ENCODE measurements around the gene KYAT1. TPM values are rescaled to one million over a fixed set of nuclear protein-coding genes. Genes with fewer than 3 reads are reported as not detected.

The KYAT1 gene
- total RNA-seq, 2 donors from 2014 or later: 13.6 to 25.3 TPM

DNA sequence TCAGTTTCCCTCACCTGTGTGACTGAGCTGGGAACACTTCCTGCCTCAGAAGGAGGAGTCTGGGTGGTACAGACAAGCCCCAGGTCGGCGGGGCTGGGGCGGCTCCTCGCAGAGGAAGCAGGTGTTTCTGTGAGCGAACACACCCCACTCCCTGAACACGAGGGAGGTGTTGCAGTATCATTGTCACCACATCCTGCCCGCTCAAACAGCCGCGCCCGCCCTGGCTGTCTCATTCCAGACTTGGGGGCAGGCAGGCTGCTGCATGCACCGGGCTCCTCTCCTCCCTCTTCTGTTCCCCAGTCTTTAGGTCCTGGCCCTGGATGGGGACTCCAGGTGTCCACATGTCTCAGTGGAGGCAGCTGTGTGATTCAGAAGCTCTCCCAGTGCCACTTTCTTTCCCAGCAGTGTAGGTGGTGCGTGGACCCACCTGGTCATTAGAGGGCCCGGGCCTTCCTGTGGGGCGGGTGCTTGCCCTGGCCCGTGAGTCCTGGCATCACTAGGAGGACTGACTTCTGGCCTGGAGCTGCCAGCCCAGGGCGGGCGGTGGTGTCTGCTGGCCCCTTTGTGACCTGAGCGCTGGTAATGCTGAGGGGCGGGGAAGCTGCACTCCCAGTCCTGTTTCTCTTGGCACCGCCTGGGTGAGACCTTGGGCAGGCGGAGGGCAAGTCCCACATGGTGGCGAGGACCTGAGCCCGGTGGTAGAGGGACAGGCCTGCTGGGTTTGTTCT, 20.8 kb upstream of the KYAT1 start:
- Histone ChIP-seq H3K36me3 (ENCODE audit: control insufficient read depth, insufficient read depth, low read length) (peaks cover 36% of the 10 kb centered on the region), H3K4me1 (ENCODE audit: control insufficient read depth, insufficient read depth, low read length) (no peaks in the 10 kb centered on the region), H3K9me3 (ENCODE audit: control insufficient read depth, low read length) (no peaks in the 10 kb centered on the region), H3K27me3 (ENCODE audit: control insufficient read depth, insufficient read depth, low read length, poor library complexity, severe bottlenecking) (no peaks in the 10 kb centered on the region), H3K9ac (ENCODE audit: extremely low read depth, low read length, poor library complexity, severe bottlenecking) (no peak overlapping the region), H3K27ac (ENCODE audit: low read depth, low read length) (no peak overlapping the region), H3K4me3 (ENCODE audit: low read length) (no peak overlapping the region)
- Mint-ChIP-seq H3K9me3 (no peaks in the 10 kb centered on the region), H3K27ac (peak overlapping the region; percentile 39), H3K4me1 (no peaks in the 10 kb centered on the region), H3K36me3 (ENCODE audit: low read depth) (peaks cover 22% of the 10 kb centered on the region), H3K4me3 (no peak overlapping the region), H3K27me3 (ENCODE audit: insufficient read depth) (no peaks in the 10 kb centered on the region)
- TF ChIP-seq, protein P1, sequence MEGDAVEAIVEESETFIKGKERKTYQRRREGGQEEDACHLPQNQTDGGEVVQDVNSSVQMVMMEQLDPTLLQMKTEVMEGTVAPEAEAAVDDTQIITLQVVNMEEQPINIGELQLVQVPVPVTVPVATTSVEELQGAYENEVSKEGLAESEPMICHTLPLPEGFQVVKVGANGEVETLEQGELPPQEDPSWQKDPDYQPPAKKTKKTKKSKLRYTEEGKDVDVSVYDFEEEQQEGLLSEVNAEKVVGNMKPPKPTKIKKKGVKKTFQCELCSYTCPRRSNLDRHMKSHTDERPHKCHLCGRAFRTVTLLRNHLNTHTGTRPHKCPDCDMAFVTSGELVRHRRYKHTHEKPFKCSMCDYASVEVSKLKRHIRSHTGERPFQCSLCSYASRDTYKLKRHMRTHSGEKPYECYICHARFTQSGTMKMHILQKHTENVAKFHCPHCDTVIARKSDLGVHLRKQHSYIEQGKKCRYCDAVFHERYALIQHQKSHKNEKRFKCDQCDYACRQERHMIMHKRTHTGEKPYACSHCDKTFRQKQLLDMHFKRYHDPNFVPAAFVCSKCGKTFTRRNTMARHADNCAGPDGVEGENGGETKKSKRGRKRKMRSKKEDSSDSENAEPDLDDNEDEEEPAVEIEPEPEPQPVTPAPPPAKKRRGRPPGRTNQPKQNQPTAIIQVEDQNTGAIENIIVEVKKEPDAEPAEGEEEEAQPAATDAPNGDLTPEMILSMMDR (conservative IDR thresholded peaks at IDR 0.05): no peak
- no peak for DNase-seq
- 96 to 97% methylated on average over 6 to 23 of the region's 23 CpGs for WGBS, 2 experiments (ENCODE audit: insufficient coverage in 1 of 2, insufficient read length in 1 of 2)

DNA sequence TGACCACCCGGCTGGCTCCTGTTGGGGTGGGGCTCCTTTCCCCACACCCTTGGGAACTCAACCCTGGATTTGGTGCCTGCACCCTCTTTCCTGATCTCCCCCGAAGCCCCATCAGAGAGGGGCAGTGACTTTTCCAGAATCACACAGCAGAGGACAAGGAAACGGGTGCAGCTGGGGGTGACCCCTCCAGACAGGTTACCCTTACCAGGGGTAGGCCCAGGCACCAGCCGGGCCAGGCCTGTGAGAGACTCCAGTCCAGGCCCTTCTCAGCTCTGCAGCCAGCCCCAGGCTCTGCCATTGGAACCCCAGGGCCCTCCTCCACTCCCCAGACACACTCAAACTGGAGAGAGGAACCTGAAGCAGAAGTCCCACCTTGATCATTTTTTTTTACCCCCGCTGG, 20.1 kb upstream of the KYAT1 start:
- Mint-ChIP-seq H3K9me3 (no peaks in the 10 kb centered on the region), H3K27ac (no peak overlapping the region), H3K4me1 (no peaks in the 10 kb centered on the region), H3K27me3 (ENCODE audit: insufficient read depth) (no peaks in the 10 kb centered on the region), H3K36me3 (ENCODE audit: low read depth) (peaks cover 20% of the 10 kb centered on the region), H3K4me3 (no peak overlapping the region)
- no peaks in the 10 kb centered on the region for H3K27me3 ChIP-seq (ENCODE audit: control insufficient read depth, insufficient read depth, low read length, poor library complexity, severe bottlenecking)
- TF ChIP-seq, protein P1 (conservative IDR thresholded peaks at IDR 0.05): no peak
- 89 to 94% methylated on average over 2 to 5 of the region's 5 CpGs for WGBS, 2 experiments (ENCODE audit: insufficient coverage in 1 of 2, insufficient read length in 1 of 2)
- no peaks in the 10 kb centered on the region for H3K4me1 ChIP-seq (ENCODE audit: control insufficient read depth, insufficient read depth, low read length)
- peaks cover 40% of the 10 kb centered on the region for H3K36me3 ChIP-seq (ENCODE audit: control insufficient read depth, insufficient read depth, low read length)
- H3K9ac ChIP-seq (ENCODE audit: extremely low read depth, low read length, poor library complexity, severe bottlenecking): no peak overlapping the region
- no peak overlapping the region for H3K4me3 ChIP-seq (ENCODE audit: low read length)
- no peak overlapping the region for H3K27ac ChIP-seq (ENCODE audit: low read depth, low read length)
- H3K9me3 ChIP-seq (ENCODE audit: control insufficient read depth, low read length): no peaks in the 10 kb centered on the region
- no peak for DNase-seq

DNA sequence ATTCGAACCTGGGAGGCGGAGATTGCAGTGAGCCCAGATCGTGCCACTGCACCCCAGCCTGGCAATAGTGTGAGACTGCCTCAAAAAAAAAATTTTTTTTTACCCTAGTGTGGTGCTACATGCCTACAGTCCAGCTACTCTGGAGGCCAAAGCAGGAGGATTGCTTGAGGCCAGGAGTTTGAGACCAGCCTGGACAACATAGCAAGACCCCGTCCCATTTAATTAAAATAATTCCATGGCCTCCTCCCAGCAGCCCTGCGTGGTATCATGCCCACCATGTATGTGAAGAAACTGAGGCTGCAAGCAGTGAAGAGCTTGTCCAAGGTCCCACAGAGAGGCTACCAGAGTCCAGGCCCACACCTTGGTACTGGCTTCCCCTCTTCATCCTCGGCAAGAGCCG, 19.6 kb upstream of the KYAT1 start:
- Histone ChIP-seq H3K9ac (ENCODE audit: extremely low read depth, low read length, poor library complexity, severe bottlenecking) (no peak overlapping the region), H3K9me3 (ENCODE audit: control insufficient read depth, low read length) (no peaks in the 10 kb centered on the region), H3K4me1 (ENCODE audit: control insufficient read depth, insufficient read depth, low read length) (no peaks in the 10 kb centered on the region), H3K27me3 (ENCODE audit: control insufficient read depth, insufficient read depth, low read length, poor library complexity, severe bottlenecking) (no peaks in the 10 kb centered on the region), H3K4me3 (ENCODE audit: low read length) (no peak overlapping the region), H3K36me3 (ENCODE audit: control insufficient read depth, insufficient read depth, low read length) (peaks cover 41% of the 10 kb centered on the region), H3K27ac (ENCODE audit: low read depth, low read length) (no peak overlapping the region)
- no peaks in the 10 kb centered on the region for H3K27me3 Mint-ChIP-seq (ENCODE audit: insufficient read depth)
- no peaks in the 10 kb centered on the region for H3K9me3 Mint-ChIP-seq
- no peaks in the 10 kb centered on the region for H3K4me1 Mint-ChIP-seq
- no peak for DNase-seq
- H3K36me3 Mint-ChIP-seq (ENCODE audit: low read depth): peaks cover 21% of the 10 kb centered on the region
- TF ChIP-seq, protein P1 (conservative IDR thresholded peaks at IDR 0.05): no peak
- H3K27ac Mint-ChIP-seq: no peak overlapping the region
- WGBS, 2 experiments (ENCODE audit: insufficient coverage in 1 of 2, insufficient read length in 1 of 2): 93 to 98% methylated on average over 6 to 7 of the region's 7 CpGs
- H3K4me3 Mint-ChIP-seq: no peak overlapping the region
